NCI-H460 (cell line): ENCODE measurements around the gene NAGPA. TPM values are rescaled to one million over a fixed set of nuclear protein-coding genes. Genes with fewer than 3 reads are reported as not detected.

Experiments
- DNase-seq: peaks from one replicate; pipeline ENCODE4 v3.0.0-alpha.2; 2016; ENCODE audit warnings: low read depth; ENCODE audit errors: extremely low read depth
- total RNA-seq: library from RNA; depleted of rRNA; stranded (reverse); fragments of >200 nt; shearing (Covaris generic); gene quantifications from 2 replicates; pipeline ENCODE4 v1.2.3, GENCODE V29; 2014

NAGPA gene
- total RNA-seq, 1 experiment from 2014 or later, result 15.2 TPM

- DNase-seq, result no peak
Observed at GRCh38 chr16:5006348-5007193, 27.2 kb downstream of the NAGPA start.

GRCh38 chr16:5005916-5006315 lies 27.8 kb downstream of the NAGPA start:
- no peak for DNase-seq

- DNase-seq, result no peak
Observed at GRCh38 chr16:5004311-5004710, 29.4 kb downstream of the NAGPA start.

- no peak for DNase-seq
Observed at GRCh38 chr16:5003828-5004227, 29.9 kb downstream of the NAGPA start.

GRCh38 chr16:5003211-5003610 lies 30.5 kb downstream of the NAGPA start:
- DNase-seq, result no peak

- no peak for DNase-seq
Observed at GRCh38 chr16:5002699-5003143, 31.0 kb downstream of the NAGPA start.

GRCh38 chr16:5001986-5002385 lies 31.7 kb downstream of the NAGPA start:
- no peak for DNase-seq

- no peak for DNase-seq
Observed at GRCh38 chr16:5001571-5001970, 32.2 kb downstream of the NAGPA start.

GRCh38 chr16:5000573-5001001 lies 33.1 kb downstream of the NAGPA start:
- DNase-seq, result no peak

GRCh38 chr16:4994719-4995434 lies 38.9 kb downstream of the NAGPA start:
- no peak for DNase-seq

GRCh38 chr16:4991754-4992153 lies 42.0 kb downstream of the NAGPA start:
- DNase-seq, result no peak

- no peak for DNase-seq
Observed at GRCh38 chr16:4990415-4990814, 43.3 kb downstream of the NAGPA start.

- no peak for DNase-seq
Observed at GRCh38 chr16:4989391-4990006, 44.2 kb downstream of the NAGPA start.

- no peak for DNase-seq
Observed at GRCh38 chr16:4988647-4989046, 45.1 kb downstream of the NAGPA start.

GRCh38 chr16:4987580-4988374 lies 46.0 kb downstream of the NAGPA start:
- DNase-seq, result no peak

GRCh38 chr16:4987250-4987579 lies 46.5 kb downstream of the NAGPA start:
- DNase-seq, result no peak

- no peak for DNase-seq
Observed at GRCh38 chr16:4984174-4984990, 49.4 kb downstream of the NAGPA start.

- no peak for DNase-seq
Observed at GRCh38 chr16:4982056-4982867, 51.5 kb downstream of the NAGPA start.

- DNase-seq, result no peak
Observed at GRCh38 chr16:4981473-4981872, 52.3 kb downstream of the NAGPA start.
